EH (cell line): Measurements from ENCODE around the gene DNAJC13.
A peak's percentile ranks its signal among the peaks of the same experiment; 100 is the strongest.
"Not testable (repeated sequence)": the region's sequence is repeated elsewhere in the genome, so short reads cannot be mapped to it uniquely, and the experiment has no call there.

Source experiments
- DNase-seq: peaks from one replicate; pipeline ENCODE4 v3.0.0-alpha.2; 2015; ENCODE audit warnings: low read depth

The DNAJC13 gene

DNA sequence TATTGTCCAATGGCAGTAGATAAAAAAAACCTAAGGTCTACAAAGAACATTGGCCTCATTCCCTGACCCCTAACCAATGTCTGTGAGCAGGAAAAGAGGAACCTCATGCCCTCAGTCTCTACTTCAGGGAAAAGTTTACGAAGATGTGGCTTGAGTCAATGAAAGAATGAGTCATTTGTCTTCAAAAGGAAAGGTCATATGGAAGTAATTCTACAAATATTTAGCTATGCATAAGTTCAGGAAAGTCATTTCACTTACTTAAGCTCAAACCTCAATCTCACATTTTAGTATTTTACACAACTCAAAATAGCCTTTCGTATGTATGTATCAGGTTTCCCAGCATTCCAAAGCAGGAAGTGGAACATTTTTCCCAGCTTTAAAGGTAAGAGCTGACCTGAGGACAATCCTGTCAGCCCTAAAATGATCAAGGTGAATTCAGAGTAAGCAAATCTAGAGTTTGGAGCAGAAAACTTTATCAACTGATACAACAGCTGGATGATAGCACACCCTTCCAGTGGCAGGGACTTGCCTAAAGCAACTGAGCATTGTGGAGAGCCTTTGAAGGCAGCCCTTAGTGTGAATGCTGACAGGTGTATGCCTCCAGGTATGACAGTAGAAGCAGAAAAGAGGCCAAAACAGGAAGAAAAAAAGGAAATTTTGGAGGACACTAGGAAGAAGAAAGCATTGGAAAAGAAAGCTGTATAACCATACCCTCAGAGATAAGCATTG, 125.9 kb downstream of the DNAJC13 start:
- peak; percentile 96 for DNase-seq

DNA sequence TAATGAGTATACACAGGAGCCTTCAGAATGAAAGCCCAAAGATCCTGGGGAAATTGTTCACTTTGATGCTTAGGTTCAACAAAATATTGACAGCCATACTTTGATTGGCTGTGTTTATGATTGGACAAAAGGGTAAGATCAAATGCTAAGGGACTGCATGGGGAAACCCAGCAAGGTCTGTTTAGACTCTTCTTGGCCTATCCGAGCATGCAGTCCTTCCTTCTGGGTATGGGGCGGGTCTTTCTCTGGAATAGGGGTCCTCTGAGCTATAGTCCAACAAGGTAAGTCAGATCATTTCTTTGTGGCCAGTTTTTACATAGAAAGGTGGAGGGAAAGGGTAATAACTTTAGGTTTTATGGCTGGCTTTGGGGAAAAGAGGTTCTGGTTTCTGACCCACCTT, 126.8 kb downstream of the DNAJC13 start:
- DNase-seq: no peak

DNA sequence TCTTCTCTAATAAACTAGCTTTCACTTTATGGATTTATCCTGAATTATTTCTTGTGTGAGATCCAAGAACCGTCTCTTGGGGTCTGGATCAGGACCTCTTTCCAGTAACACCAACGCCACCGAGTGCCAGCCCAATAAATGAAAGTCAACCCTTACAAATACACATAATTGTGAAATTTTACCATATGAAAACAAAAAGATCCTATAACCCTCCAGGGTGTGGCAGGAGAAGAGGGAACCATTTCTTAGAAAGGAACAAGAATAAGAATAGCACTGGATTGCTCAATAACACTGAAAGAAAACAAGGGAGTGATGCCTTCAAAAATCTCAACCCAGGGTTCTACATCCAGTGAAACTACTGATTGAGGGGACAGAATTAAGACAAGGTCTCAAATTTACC, 128.2 kb downstream of the DNAJC13 start:
- no peak for DNase-seq

DNA sequence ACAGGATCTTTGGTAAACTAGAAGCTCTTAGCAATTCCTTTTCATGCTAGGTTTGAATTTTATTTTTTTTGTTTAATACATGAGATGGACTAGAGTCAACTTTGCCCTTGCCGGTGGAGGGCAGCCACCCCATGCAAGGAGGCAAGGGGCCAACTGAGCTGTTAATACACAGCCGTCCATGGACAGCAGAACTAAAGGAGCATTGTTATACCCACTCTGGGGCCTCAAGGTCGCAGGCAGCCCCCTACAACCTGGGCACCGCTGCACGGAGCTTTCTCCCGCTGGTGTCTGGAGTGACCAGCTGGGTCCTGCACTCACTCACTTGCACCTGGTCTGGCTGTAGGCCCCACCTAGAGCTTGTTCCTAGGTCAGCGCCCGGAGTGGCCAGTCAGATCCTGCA, 131.9 kb downstream of the DNAJC13 start:
- DNase-seq: no peak

DNA sequence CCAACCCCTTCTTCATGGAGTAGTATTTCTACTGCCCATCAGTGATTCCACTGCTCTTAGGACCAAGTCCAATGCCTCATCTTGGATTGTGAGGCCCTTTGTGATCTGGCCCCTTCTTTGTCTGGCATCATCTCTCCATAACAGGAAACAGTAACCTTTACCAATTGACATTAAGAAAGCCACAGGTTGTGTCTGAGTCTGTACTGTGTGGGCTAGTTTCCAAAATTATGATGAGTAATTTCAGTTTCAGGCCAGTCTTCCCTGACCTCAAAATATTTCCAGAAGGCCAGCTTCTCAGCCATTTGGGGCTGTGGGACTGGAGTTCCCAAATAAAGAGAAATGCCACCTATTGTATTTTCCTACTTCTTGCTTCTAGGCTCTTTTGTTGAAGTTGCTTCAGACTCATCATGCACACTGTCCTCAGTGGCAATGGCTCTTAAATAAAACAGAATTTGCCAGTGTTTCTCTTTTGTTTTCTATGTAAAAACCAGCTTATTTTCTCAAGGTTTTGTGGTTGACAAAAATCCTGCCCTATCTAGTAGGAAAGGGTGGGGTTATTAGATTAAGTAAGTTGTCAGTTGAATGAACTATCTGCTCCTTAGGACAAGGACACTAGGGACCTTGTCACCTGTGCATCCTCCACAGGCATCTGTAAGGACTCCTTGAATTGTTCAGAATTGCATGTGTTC, 132.7 kb downstream of the DNAJC13 start:
- peak; percentile 76 for DNase-seq

DNA sequence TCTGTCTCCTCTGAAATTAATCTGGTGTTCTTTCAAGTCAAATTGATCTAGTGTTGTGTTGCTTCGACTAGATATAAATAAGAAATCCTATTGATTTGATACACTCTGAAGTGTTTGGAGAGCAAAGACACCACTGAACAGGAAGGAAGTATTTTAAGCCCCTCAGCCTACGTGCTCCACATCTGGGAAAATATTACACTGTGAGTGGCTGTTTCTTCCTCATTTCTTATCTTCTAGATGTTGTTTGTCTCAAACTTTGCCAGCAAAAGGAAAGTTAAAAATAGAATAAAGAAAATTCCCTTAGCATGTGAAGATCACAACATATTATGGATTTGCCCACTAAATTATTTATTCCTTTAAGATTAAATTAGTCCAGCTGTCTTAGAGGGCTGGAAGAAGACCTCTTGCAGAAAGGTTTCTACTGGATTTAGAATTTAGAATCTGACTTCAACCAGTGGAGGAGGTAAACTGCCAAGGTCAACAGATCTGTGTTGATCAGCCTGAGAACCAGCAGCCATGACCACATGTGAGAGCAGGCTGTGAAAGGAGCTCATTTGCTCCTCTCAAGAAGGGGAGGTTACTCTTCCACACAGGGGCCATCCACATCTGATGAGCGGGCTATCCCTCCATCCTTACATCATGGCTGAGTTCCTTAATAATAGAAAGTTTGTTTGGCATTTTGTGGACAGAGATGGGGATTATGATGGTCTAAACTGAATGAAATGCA, 133.4 kb downstream of the DNAJC13 start:
- peak; percentile 14 for DNase-seq

DNA sequence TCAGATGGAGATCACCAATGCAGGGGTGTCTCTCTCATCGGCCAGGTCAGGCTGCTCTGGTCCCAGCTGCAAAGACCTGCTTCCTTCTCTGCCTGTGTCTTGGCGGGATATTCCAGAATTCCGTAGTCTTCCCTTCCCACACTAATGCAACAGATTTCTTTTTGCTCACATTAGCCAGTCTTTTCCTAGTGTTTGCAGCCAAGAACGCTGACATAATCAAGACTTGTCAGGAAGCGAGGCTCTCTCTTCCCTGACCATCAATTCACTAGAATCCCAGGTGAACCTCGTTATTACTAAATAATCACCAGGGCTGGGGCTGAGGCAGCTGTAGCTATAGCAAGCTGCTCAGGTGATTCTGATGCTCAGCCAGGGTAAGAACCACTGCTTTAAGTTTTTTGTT, 136.5 kb downstream of the DNAJC13 start:
- DNase-seq: no peak

DNA sequence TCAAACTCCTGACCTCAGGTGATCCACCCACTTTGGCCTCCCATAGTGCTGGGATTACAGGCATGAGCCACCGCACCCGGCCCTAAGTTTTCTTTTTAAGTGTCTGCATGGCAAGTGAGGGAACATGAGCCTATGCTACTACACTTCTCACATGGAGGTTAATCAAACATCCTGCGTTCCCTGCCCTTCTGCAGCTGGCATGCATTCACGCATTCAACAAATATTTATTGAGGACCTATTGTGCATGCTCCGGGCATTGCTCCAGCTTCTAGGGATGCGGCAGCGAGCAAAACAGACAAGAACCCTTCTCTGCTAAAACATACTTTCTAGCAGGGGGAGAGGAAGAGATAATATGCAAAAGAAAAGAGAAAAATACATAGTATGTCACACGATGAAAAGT, 137.1 kb downstream of the DNAJC13 start:
- peak; percentile 84 for DNase-seq

DNA sequence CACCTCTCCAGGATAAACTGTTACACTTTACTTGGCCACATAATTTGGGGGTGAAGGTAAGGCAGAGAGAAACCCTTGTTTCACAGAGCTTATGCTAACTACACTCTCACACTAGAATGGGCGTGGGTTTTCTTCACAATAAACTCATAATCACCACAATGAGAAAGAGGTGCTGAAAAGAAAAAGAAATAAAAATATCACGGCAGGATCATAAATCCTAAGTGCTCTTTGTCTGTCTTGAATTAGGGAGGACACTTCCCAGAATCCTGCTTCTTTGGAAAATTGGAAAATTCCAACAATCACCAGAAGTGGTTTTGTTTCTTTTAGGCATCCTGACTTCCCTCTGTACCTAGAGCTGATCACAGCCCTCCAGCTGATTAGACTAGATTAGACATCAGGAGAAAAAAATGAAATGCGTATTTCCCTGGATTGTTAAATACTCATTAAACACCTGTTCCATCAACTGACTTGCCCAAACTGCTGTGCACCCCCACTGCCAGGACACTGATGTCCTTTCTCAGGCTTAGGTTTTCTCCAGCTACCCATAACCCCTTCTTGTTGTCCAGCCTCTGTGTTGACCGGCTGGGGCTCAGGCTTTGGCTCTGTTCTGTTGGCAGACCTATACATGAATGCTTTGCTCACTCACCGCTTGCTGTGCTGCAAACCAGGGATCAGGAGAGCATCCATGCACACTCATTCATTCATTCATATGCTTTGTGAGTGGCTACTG, 138.2 kb downstream of the DNAJC13 start:
- DNase-seq: no peak

DNA sequence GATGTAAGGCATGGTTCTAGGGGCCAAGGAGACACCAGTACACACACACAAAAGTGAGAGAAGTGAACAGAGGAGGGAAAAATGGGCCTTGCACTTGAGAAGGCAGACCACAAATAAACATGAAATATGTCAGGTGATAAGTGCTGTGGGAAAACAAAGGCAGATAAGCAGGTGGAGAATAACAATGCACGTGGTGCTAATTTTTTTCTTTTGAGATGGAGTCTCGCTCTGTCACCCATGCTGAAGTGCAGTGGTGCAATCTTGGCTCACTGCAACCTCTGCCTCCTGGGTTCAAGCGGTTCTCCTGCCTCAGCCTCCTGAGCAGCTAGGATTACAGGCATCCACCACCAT, 138.7 kb downstream of the DNAJC13 start:
- not testable (repeated sequence) for DNase-seq

DNA sequence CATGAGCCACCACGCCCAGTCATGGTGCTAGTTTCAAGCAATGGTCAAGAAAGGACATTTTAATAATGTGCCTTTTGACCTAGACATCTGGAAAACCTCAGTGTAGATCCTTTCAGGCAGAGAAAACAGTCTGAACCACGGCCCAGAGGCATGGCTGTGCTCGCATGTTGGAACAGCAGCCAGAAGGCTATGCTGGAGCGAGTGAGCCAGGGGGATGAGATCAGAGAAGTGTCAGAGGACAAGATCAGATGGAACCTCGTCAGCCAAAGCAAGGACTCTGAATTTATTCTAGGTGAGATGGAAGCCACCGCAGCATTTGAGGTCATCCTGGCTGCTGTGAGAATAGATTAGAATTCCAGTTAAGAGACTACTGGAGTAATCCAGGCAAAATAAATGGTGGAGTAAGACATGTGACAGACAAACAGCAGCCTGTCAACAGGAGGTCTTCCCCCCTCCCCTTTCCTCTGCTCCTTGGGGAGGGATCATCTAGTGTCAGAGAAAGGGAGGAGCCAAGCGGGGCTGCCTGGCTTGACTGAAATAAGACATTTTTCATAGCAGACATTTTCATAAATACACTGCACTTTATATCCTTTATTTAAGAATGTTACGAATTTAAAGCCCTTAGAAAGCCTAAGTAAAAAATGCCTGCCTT, 139.3 kb downstream of the DNAJC13 start:
- no peak for DNase-seq

DNA sequence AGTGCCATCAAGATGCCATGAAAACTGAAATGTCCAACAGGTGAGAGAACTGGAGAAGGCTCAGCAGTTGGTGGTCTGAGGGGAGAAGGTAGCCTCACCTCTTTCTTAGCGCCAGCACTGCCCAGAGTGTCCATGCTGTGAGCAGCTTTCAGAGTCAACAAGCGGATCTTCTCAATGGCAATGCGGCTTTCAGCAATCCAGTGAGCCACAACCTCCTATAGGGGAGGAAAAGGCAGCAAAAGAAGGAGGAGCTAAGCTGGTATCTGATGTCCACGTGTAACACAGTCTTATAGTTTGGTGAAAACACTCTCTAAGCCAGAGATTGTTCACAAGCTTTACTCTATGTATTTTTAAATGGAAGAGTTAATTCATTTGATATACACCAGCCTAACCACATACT, 143.7 kb downstream of the DNAJC13 start:
- DNase-seq: no peak

DNA sequence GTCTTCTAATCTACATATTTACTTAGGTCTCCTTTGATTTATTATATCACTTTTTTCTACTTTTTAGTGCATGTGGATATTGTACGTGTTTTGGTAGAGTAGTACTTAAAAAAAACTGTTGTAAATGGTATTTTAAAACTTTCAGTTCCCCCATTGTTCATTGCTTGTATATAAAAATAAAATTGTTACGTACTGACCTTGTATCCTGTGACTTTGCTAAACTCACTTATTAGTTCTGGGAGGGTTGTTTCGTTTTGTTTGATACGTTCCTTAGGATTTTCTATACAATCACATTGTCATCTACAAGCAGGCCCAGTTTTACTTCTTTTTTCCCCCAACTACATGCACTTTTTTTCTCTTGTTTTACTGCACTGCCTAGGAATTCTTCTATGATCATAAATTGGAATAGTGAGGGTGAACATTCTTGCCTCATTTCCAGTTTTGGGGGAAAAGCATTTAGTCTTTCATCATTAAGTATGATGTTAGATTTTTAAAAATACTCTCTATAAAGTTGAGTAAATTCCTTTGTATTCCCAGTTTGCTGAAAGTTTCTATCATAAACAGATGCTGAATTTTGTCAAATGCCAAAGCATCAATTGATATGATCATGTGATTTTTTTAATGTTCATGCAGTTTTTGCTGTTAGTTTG, 146.2 kb downstream of the DNAJC13 start:
- DNase-seq: peak; percentile 27

DNA sequence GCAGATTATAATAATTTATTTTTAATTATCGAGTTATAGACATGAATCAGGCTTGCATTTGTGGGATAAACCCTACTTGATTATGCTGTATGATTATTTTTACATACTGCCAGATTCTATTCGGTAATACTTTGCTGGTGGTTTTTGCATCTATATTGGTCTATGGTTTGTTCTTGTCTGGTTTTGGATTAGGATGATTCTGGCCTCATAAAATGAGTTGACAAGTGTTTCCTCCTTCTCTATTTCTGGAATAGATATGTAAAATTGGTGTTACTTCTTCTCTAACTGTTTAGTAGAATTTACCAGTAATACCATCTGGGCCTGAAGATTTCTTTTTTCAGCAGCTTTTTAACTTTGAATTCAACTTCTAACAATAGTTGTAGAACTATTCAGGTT, 146.8 kb downstream of the DNAJC13 start:
- no peak for DNase-seq

DNA sequence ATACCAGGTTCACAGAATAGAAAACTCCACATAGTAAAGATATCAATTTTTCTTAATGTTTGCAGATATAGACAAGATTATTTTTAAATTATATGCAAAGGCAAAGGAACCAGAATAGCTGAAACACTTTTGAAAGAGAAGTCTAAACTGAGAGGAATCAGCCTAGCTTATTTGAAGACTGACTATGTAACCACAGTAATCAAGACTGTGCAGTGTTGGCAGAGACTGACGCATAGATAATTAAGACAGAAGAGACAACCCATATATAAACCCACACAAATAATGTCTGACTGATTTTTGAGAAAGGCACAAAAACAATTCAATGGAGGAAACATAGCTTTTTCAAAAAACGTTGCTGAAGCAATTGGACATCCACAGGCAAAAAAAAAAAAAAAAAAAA, 151.1 kb downstream of the DNAJC13 start:
- no peak for DNase-seq

DNA sequence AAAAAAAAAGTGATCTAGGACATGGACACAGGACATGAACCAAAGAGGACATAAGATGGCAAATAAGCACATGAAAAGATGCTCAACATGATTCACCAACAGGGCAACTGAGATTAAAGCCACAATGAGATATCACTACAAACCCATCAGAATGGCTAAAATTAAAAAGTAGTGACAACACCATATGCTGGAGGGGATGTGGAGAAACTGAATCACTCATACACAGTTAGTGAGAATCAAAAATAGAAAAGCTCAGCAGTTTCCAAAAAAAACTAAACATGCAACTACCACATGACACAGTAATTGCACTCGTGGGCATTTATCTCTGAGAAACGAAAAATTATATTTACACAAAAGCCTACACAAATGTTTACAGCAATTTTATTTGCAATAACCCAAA, 151.9 kb downstream of the DNAJC13 start:
- peak; percentile 84 for DNase-seq

DNA sequence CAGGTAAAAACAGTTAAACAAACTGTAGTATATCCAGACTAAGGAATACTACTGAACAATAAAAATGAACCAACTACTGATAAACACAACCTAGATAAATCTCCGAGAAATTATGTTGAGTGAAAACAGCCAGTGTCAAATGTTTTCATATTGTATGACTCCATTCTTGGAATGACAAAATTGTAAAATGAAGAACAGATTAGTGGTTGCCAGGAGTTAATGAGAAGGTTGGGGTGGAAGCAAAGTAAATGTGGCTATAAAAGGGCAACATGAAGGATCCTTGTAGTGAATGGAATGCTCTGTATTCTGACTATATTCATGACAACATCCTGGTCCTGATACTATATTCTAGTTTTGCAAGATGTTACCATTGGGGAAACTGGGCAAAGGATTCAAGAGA, 152.3 kb downstream of the DNAJC13 start:
- DNase-seq: peak; percentile 88

DNA sequence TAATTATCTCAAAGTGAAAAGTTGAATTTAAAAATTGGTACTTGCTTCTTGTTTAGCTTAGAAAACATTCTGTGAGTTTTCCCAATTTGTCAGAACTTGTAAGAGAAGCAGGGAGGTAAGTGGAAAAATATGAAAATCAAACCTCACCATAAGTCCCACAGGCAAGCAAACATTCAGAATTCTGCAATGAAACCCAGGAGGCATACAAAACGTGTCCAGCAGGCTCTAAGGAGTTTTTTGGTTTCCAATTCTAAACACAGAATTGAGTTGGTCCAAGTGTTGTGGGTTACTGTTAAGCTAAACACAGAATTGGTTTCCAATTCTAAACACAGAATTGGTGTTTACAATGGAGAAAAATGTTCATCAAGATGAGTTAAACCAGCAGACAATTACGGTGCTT, 152.7 kb downstream of the DNAJC13 start:
- DNase-seq: no peak

DNA sequence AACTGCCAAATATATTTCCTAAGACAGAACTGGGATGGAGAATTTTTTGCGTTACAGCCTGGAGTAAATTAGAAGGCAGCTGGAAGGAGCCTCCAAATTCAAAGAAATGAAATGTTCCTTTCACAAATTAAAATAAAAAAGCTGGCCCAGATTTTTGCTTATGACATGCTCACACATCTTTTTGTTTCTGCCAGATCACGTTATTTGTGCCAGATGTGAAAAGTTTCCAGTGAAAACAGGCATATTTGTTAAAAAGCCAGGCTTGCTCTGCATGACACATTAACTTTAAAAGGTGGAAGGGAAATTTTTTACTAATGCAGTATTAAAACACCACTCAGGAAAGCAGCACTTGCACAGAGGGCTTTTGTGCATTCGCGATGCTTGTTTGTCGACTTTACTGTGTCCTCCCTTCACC, 156.5 kb downstream of the DNAJC13 start:
- DNase-seq: peak; percentile 73

DNA sequence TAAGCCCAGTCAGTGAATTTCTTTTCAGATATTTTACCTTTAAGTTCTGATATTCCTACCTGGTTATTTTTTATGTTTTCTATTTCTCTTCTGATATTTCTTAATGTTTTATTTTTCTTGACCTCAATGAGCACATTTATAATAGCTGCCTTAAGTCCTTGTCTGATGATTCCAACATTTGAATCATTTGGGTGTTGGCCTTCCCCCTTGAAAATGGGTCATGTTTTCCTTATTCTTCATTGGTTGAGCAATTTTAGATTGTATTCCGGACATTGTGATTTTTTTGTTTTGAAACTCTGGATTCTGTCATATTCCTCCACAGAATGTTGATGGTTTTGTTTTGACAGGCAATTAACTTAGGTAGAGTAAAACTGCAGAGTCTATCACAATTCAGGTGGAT, 170.1 kb downstream of the DNAJC13 start:
- no peak for DNase-seq
